ENCODE data around the gene SUFU. TPM values are rescaled to one million over a fixed set of nuclear protein-coding genes. Genes with fewer than 3 reads are reported as not detected.

The SUFU gene
- total and polyA plus RNA-seq, 2 donors (not counting 1 experiment from before 2014, with no cell fraction given), result 4.8 to 13.3 TPM

GRCh38 chr10:102502029-102502336 lies 1.8 kb upstream of the SUFU start:
- peaks cover 35% of the 10 kb centered on the region for H4K20me1 ChIP-seq (ENCODE audit: control insufficient read depth, insufficient read depth, low read length, poor library complexity, severe bottlenecking)
- no peaks in the 10 kb centered on the region for H3K9me3 ChIP-seq (ENCODE audit: control extremely low read depth in 1 of 3, control insufficient read depth in 2 of 3, insufficient read depth in 1 of 3, low read length in 2 of 3)
- DNase-seq (peak; percentile 99), ATAC-seq (ENCODE audit: low read depth) (peak; percentile 73)
- no peak overlapping the region for H3K4me3 Mint-ChIP-seq
- TF ChIP-seq EZH2 (IDR thresholded peaks at IDR 0.05; ENCODE audit: borderline replicate concordance, insufficient read depth, low read depth, low read length, poor library complexity, severe bottlenecking) (no peak), CTCF (IDR thresholded peaks at IDR 0.05) (no peak)
- intact Hi-C loops (cut with micrococcal nuclease), result loop anchor here (1.0 to 5.0 kb wide), 15 partner anchors 23 to 1589 kb away; partner anchors contain the start of genes ARL3, CUEDC2, ELOVL3 and NT5C2
- H3K9me3 Mint-ChIP-seq (ENCODE audit: insufficient read depth), result no peaks in the 10 kb centered on the region
- WGBS (ENCODE audit: insufficient coverage), result 0% methylated on average over 19 of the region's 19 CpGs
- H3K4me3 ChIP-seq (ENCODE audit: control extremely low read depth in 1 of 5, extremely low read depth in 1 of 5, insufficient read depth in 1 of 5, low read depth in 2 of 5, low read length in 4 of 5), result peak overlapping the region; percentile 86 to 99 (median 92)
- peak overlapping the region; percentile 91 for H3K9ac ChIP-seq (ENCODE audit: low read length)
- H3K79me2 ChIP-seq (ENCODE audit: control insufficient read depth, insufficient read depth, low read length), result peaks cover 77% of the 10 kb centered on the region
- ChIA-PET POLR2A (interaction anchor here (1.0 to 2.2 kb wide), 6 partner anchors 10 to 211 kb away, joined by 3 to 10 read pairs (median 6); partner anchors contain the start of genes CUEDC2, NFKB2 and TRIM8), CTCF (interaction anchor here (0.6 to 7.8 kb wide), 12 partner anchors 9 to 332 kb away, joined by 3 to 110 read pairs (median 4); partner anchors contain the start of genes ARL3, FBXL15 and SFXN2)
- H3K4me1 Mint-ChIP-seq, result peaks cover 26% of the 10 kb centered on the region
- peak overlapping the region; percentile 77 to 78 for H3K27ac ChIP-seq (ENCODE audit: low read length in 2 of 2)
- H3K27me3 Mint-ChIP-seq, result no peaks in the 10 kb centered on the region
- H3K4me1 ChIP-seq (ENCODE audit: control insufficient read depth in 2 of 2, insufficient read depth in 2 of 2, low read length in 2 of 2), result peaks cover 24 to 28% of the 10 kb centered on the region in 2 donors
- H3K27me3 ChIP-seq (replicated peaks in 1 of 4; ENCODE audit: control extremely low read depth in 1 of 4, control insufficient read depth in 3 of 4, insufficient read depth in 4 of 4, low read length in 3 of 4), result no peaks in the 10 kb centered on the region
- H2AFZ ChIP-seq (ENCODE audit: insufficient read depth, low read depth, low read length, poor library complexity, severe bottlenecking), result peak overlapping the region; percentile 94
- peak overlapping the region; percentile 100 for H3K4me2 ChIP-seq (replicated peaks; ENCODE audit: low read depth, low read length, poor library complexity, severe bottlenecking)
- H3K27ac Mint-ChIP-seq, result no peak overlapping the region
- peaks cover 0 to 6% of the 10 kb centered on the region in 2 experiments for H3K36me3 ChIP-seq (replicated peaks in 1 of 2; ENCODE audit: control extremely low read depth in 1 of 2, control insufficient read depth in 1 of 2, extremely low read depth in 1 of 2, insufficient read depth in 2 of 2, low read length in 1 of 2)

Data from B cell (primary cell).